ENCODE results near the gene CARNS1.
"Not testable (repeated sequence)": the region's sequence is repeated elsewhere in the genome, so short reads cannot be mapped to it uniquely, and the experiment has no call there.

CARNS1 gene

GRCh38 chr11:67445515-67445914, 30.0 kb downstream of the CARNS1 start:
- no peak for DNase-seq

GRCh38 chr11:67448220-67448609, 32.7 kb downstream of the CARNS1 start:
- DNase-seq, result no peak

- no peak for DNase-seq
These were observed 33.8 kb downstream of the CARNS1 start for GRCh38 chr11:67449116-67449844.

GRCh38 chr11:67450796-67451657, 35.5 kb downstream of the CARNS1 start:
- DNase-seq, result no peak

DNA sequence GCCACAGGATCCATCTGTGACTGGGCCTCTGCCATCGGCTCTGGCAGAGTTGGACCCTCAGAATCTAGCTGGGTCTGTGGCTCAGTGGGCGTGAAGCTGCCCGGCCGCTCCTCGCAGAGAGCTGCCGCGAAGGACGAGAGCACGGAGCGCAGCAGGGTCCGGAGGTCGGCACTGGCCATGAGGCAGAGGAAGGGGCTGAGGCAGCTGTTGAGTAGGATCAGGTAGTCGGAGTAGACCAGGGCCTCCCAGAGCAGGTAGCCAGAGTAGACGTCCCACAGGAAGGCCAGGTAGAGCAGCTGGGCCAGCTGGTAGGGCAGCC, 36.1 kb downstream of the CARNS1 start:
- no peak for DNase-seq

- no peak for DNase-seq
These were observed 36.9 kb downstream of the CARNS1 start, which contains the start of gene GPR152 for GRCh38 chr11:67452141-67452952. GPR152 (minus strand) TSS chr11:67452729; CDS start chr11:67452724, 5 bp downstream.

GRCh38 chr11:67453816-67454732, 38.6 kb downstream of the CARNS1 start:
- no peak for DNase-seq

GRCh38 chr11:67455054-67455453, 39.6 kb downstream of the CARNS1 start, which contains the start of gene CABP4:
CABP4 (plus strand) TSS chr11:67455354; CDS start chr11:67455424, 70 bp downstream.
- DNase-seq, result no peak

- DNase-seq, result no peak
These were observed 40.7 kb downstream of the CARNS1 start for GRCh38 chr11:67456068-67456705.

DNA sequence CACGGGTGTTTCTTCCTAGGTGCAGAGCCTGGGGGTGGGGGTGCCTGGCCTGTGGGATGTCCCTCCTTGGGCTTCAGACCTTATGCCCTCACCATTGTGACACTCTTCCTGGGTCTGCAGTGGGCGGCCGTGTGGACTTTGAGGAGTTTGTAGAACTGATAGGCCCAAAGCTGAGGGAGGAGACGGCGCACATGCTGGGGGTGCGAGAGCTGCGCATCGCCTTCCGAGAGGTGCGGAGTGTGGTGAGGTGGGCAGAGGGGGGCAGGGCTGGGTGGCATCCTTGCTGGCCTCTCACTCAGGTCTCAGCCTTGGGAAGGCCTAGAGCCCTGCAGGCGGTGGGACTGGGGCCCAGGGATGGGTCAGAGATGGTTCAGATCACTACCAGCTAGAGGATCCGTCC, 42.0 kb downstream of the CARNS1 start:
- DNase-seq, result no peak

DNA sequence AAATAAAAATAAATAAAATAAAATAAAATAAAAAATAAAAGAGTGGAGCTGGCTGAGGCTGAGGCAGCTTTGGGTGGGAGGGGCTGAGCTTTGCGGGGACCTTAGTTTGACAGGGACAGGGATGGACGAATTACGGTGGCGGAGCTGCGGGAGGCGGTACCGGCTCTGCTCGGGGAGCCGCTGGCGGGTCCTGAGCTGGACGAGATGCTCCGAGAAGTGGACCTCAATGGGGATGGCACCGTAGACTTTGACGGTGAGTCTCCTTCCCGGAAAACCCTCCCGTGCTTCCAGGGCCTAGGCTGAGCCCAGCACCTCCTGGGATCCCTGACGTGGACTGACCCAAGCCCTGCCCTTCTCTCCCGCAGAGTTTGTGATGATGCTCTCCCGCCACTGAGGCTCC, 42.8 kb downstream of the CARNS1 start:
- DNase-seq, result no peak

DNA sequence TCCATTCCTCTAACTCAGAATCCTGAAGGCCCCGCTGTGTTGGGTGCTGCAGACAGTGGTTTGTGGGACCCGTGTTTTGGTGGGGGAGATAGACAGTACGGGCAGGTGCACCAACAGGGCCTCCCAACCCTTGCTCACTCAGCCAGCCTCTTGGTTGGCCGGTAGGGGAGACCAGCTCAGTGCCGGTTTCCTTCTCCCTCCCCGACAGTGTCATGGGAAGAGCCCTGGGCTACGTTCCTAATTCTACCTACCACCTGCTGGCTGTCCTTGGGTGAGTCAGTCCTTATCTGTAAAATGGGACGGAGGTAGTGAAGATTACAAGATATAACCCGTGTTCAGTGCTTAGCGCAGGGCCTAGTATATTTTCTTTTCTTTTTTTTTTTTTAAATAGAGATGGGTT, 47.7 kb downstream of the CARNS1 start:
- no peak for DNase-seq

GRCh38 chr11:67463680-67464410, 48.4 kb downstream of the CARNS1 start:
- DNase-seq, result no peak

DNA sequence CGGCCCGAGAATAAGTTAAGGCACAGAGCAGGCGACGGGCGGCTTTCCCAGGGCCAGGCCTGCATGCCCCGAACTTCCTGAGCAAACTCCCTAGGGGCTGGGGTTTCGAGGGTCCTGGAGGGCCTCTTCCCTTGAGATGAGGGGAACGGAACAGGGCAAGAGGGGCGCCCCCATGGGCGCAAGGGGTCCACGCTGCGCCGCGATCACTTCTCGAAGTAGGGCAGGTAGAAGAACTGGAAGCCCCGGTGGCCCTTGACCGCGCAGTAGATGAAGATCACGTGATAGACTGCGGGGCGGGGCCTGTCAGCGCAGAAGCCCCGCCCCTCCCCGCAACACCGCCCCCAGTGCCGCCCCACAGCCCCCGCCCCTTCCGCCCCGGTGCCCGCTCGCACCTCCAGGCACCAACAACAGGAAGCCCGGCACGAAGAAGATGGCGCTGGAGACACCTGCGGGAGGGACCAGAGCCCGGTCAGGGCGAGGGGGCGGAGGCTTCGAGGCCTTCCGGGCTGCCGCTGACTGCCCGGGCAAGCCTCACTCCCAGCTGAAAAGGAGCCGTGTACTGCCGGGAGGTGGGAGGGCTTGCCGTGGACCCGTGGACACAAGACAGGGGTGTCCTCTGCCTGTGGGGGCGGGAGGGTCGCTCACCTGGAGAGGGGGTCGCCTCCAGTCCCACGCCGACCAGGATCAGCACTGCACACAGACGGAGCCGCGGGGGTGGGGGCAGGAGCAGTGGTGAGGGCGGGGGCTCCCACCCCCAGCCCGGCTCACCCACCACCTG, 49.1 kb downstream of the CARNS1 start:
- DNase-seq, result peak; percentile 81 to 83

- no peak for DNase-seq
These were observed 49.7 kb downstream of the CARNS1 start for GRCh38 chr11:67465189-67465510.

DNA sequence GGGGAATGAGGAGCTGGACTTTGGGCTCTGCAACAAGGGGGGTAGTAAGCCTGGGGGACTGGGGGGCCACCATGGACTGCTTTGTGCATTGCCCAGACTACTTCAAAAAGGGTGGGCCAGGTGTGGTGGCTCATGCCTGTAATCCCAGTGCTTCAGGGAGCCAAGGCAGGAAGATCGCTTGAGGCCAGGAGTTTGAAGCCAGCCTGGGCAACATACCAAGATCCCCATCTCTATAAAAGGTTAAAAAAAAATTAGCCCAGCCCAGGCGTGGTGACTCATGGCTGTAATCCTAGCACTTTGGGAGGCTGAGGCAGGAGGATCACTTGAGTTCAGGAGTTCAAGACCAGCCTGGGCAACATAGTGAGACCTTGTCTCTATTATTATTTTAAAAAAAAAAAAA, 50.1 kb downstream of the CARNS1 start:
- not testable (repeated sequence) for DNase-seq

- no peak for DNase-seq
These were observed 50.9 kb downstream of the CARNS1 start for GRCh38 chr11:67466367-67466766.

DNA sequence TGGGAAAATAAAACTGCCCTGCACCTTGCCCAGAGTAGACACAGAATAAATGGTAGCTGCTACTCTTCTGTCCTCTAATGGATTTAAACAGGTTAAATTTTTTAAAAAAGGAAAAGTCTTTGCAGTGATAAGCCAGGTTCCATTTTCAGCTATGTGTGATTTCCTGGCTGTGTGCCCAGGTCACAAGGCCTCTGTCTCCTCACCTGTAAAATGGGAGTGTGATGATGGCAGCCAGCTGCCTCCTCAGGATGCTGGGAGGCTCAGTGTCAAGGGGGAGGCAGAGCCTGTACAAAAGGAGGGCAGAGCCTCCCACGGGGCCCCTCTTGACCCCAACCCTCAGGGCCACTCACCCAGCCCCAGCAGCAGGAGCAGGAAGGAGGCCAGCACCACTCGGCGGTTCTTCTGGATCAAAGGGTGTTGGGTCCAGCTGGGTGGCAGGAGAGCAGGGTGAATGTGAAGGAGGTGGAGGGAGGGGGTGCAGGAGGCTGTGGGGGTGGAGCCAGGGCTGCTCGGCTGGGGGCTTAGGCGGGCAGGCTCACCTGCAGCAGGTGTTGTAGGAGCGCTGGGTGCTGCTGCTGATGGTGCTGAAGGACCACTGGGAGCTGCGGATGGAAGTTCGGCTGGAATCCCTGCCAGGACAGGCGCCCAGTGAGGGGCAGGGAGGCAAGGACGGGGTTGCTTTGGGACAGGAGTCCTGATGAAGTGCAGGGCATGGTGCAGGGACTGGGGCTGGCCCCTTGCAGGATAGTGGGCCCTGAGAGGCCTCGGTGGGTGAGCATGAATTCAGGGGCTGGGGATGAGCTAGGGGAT, 51.7 kb downstream of the CARNS1 start:
- no peak for DNase-seq

GRCh38 chr11:67468056-67468455, 52.6 kb downstream of the CARNS1 start:
- DNase-seq, result no peak

GRCh38 chr11:67468456-67468758, 52.9 kb downstream of the CARNS1 start:
- no peak for DNase-seq
